ENCODE results near the gene BUD13. TPM values are rescaled to one million over a fixed set of nuclear protein-coding genes. Genes with fewer than 3 reads are reported as not detected.

Gene BUD13
- total RNA-seq, 2 experiments from 2014 or later = 35.0 to 37.7 TPM

DNA sequence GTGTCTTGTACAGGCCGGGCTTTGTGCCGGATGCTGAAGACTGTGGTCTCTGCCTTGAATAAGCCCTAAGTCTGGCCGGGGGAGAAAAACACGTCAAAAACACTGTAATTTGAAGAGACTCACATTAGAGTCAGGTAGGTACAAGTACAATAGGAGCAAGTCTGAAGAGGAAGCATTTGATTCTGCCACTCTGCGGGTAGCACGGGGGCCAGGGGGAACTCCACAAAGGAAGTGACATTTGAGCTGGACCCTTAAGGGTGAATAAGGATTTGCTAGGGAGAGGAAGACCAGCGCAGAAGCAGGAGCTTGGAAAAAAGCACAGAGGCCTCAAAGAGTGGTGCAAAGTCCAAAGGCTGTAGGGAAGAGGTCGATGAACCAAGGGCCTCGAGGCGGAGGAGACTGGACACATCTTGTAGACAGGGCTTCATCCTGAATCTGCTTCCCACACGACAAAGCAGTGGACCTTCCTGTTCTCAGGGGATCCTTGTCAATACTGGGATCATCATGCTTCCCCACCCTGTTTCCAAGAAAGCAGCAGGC, 38.7 kb downstream of the BUD13 start:
- Mint-ChIP-seq H3K4me3 (no peak overlapping the region), H3K36me3 (ENCODE audit: low read depth) (no peaks in the 10 kb centered on the region), H3K27ac (no peak overlapping the region), H3K9me3 (no peaks in the 10 kb centered on the region), H3K4me1 (ENCODE audit: low read depth) (peaks cover 10% of the 10 kb centered on the region), H3K27me3 (ENCODE audit: low read depth) (no peaks in the 10 kb centered on the region)
- DNase-seq = no peak
- intact Hi-C loops (cut with micrococcal nuclease) = loop anchor here (2.0 kb wide), 2 partner anchors 39 to 493 kb away; partner anchors contain the start of gene BUD13
- CTCF ChIA-PET = interaction anchor here (0.6 to 4.8 kb wide), 6 partner anchors 10 to 608 kb away, joined by 3 to 27 read pairs (median 4); partner anchors contain the start of gene APOA1

DNA sequence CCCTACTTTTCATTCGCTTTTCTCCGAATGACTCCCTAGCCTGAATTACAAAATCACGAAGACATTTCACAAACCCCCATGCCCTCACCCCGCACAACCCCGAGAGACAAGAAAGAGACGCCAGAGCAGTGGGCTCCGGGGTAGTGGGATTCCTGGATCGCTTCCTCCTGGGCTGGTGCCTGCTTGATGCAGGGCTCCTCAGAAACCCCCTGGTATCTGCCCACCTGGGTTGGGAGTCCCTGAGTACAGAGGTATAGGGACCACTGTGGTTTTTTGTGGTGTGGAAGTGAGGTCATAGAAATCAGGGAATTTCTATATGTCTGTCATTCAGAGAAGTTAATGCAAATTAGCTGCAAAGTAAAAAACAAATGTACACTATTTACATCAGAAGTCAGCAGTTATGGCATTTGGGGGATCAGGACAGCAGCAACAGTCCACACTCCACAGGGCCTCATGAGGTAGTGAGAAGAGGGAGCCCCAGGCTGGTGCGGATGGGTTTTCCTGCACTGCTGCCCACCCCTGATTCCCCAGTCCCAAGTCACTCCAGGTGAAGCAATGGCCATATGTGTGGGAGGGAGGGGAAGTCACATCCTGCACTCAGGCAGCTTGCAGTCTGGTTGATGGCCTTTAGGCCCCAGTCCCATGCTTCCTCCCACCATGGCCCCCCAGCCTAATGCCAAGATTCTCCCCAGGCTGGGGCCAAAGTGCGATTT, 39.6 kb downstream of the BUD13 start:
- DNase-seq = no peak
- H3K27me3 Mint-ChIP-seq (ENCODE audit: low read depth) = no peaks in the 10 kb centered on the region
- CTCF ChIA-PET = interaction anchor here (0.6 to 4.8 kb wide), 15 partner anchors 8 to 888 kb away, joined by 3 to 27 read pairs (median 4); partner anchors contain the start of gene APOA1
- H3K4me1 Mint-ChIP-seq (ENCODE audit: low read depth) = peaks cover 10% of the 10 kb centered on the region
- no peaks in the 10 kb centered on the region for H3K36me3 Mint-ChIP-seq (ENCODE audit: low read depth)
- no peak overlapping the region for H3K4me3 Mint-ChIP-seq
- no peaks in the 10 kb centered on the region for H3K9me3 Mint-ChIP-seq
- intact Hi-C loops (cut with micrococcal nuclease) = loop anchor here (2.0 kb wide), 2 partner anchors 40 to 494 kb away; partner anchors contain the start of gene BUD13
- H3K27ac Mint-ChIP-seq = no peak overlapping the region

DNA sequence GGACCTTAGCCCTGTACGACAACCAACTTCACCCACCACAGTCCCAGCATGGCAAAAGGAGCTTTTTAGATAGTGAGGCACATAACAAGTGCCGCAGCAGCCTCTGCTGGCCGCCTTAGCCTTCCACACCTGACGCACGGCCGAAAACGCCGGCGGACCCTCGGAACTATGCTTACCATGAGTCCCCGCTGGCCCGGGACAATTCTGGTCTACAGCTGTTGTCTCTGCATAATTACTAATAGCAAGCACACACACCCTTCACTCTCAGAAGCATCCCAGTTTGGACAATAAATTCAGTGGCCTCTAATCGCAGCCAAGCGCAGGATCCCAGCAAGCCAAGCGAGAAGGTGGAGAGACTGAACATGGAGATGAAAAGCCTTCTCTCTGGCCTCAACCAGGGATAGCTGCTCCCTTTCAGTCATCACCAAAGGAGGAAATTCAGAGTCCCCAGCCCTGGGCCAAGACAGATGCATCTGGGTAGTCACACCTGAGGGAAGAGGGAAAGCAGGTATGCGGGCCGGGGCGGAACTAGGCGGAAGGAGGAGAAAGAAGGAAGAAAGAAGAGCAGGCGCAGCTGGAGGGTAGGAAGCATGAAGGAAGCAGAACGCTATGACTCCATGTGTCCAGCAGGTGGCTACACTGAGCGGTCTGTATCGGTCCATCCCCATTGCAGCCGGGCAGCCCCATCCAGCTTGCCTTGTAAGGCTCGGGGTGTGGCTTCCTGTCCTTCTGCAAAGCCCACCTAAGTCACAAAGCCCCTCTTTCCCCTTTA, 40.3 kb downstream of the BUD13 start:
- no peak overlapping the region for H3K4me3 Mint-ChIP-seq

DNA sequence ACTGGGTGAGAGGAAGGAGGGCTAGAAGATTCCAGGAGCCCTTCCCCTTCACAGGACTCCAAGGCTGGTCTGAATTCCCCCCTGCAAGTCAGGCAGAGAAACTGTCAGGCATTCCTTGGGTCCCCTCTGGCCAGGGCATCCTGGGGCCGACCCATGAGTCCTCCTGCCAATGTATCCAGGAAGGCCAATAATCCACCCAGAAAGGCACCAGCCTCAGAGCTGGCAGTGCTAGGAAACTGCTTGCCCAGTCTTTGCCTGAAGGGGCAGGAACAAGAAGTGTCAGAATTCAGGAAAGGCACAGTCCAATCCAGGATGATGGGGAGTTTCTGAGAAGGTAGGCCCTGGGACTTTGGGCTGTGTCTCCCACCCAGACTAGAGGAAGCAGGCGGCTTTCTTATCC, 41.0 kb downstream of the BUD13 start:
- Mint-ChIP-seq H3K27me3 (ENCODE audit: low read depth) (no peaks in the 10 kb centered on the region), H3K4me3 (no peak overlapping the region), H3K27ac (no peak overlapping the region), H3K9me3 (no peaks in the 10 kb centered on the region), H3K4me1 (ENCODE audit: low read depth) (peaks cover 10% of the 10 kb centered on the region), H3K36me3 (ENCODE audit: low read depth) (no peaks in the 10 kb centered on the region)
- intact Hi-C loops (cut with micrococcal nuclease) = loop anchor here (1.0 to 2.0 kb wide), 4 partner anchors 41 to 495 kb away; partner anchors contain the start of gene BUD13
- DNase-seq = no peak
- CTCF ChIA-PET = interaction anchor here (0.9 to 4.8 kb wide), 7 partner anchors 12 to 447 kb away, joined by 3 to 27 read pairs (median 7); partner anchors contain the start of gene APOA1

More for the DNA sequence above, 40.3 kb downstream of the BUD13 start:
- peak; percentile 77 for DNase-seq
- no peaks in the 10 kb centered on the region for H3K27me3 Mint-ChIP-seq (ENCODE audit: low read depth)
- intact Hi-C loops (cut with micrococcal nuclease) = loop anchor here (1.0 to 2.0 kb wide), 4 partner anchors 40 to 494 kb away; partner anchors contain the start of gene BUD13
- H3K36me3 Mint-ChIP-seq (ENCODE audit: low read depth) = no peaks in the 10 kb centered on the region
- no peak overlapping the region for H3K27ac Mint-ChIP-seq
- CTCF ChIA-PET = interaction anchor here (0.6 to 4.8 kb wide), 17 partner anchors 9 to 514 kb away, joined by 3 to 27 read pairs (median 4); partner anchors contain the start of genes APOA1 and APOA5
- no peaks in the 10 kb centered on the region for H3K9me3 Mint-ChIP-seq
- peaks cover 10% of the 10 kb centered on the region for H3K4me1 Mint-ChIP-seq (ENCODE audit: low read depth)

DNA sequence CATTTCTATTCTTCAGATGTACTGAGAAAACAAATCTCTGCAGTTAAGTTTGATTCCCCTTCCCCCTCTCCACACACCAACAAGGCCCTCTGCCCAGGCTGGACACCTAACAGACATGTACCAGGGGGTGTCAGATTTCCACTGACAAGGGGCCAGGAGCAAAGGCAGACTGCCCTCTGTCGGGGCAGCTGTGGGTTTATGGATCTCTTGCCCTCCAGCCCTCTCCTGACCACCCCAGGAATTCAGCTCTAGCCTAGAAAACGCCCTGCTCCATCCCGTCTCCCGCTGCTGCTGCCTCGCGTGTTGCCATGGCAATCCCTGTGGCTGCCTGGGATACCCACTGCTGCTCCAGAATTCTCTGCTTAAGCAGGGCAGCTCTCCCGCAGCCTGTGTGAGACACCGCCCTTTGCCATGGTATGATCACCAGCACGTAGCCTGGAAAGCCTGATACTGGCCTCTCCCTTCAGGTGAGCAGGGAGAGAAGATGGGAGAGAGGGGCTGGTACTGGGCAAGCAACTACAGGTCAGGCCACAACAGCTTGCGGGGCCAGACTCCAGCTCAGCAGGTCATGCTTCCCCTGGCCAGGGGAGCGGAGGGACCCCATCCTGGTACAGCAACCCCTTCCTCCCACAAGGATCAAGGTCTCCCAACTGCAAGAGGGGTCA, 41.6 kb downstream of the BUD13 start:
- Mint-ChIP-seq H3K4me3 (no peak overlapping the region), H3K4me1 (ENCODE audit: low read depth) (peaks cover 10% of the 10 kb centered on the region), H3K27me3 (ENCODE audit: low read depth) (peaks cover 2% of the 10 kb centered on the region), H3K9me3 (no peaks in the 10 kb centered on the region), H3K36me3 (ENCODE audit: low read depth) (no peaks in the 10 kb centered on the region), H3K27ac (no peak overlapping the region)
- no peak for DNase-seq
- CTCF ChIA-PET = interaction anchor here (2.5 kb wide), 1 partner anchor 19 kb away, joined by 8 read pairs; no protein-coding TSS in a partner anchor
- intact Hi-C loops (cut with micrococcal nuclease) = no loop called here

DNA sequence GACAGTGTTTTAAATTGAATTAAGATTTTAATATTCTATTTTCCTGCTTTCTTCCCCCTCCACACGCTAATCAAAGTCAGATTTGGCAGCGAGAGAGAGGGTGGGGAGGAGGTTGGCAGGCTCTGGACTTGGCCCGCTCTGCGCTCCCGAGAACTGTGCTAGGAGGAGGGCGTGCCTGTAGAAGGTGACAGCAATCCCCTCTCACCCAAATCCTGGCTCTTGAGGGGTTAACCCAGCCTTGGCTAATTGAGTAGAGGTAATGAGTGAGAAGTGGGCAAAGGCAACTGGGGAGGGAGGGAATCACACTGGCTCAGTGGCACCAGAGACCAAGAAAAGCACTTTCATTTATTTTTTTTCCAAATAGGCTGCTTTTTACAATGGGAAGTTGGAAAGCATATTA, 42.2 kb downstream of the BUD13 start:
- CTCF ChIA-PET = interaction anchor here (2.5 kb wide), 1 partner anchor 20 kb away, joined by 8 read pairs; no protein-coding TSS in a partner anchor
- no peaks in the 10 kb centered on the region for H3K9me3 Mint-ChIP-seq
- H3K27me3 Mint-ChIP-seq (ENCODE audit: low read depth) = peaks cover 3% of the 10 kb centered on the region
- H3K27ac Mint-ChIP-seq = no peak overlapping the region
- intact Hi-C loops (cut with micrococcal nuclease) = no loop called here
- H3K36me3 Mint-ChIP-seq (ENCODE audit: low read depth) = no peaks in the 10 kb centered on the region
- DNase-seq = no peak
- no peak overlapping the region for H3K4me3 Mint-ChIP-seq
- H3K4me1 Mint-ChIP-seq (ENCODE audit: low read depth) = peaks cover 10% of the 10 kb centered on the region

DNA sequence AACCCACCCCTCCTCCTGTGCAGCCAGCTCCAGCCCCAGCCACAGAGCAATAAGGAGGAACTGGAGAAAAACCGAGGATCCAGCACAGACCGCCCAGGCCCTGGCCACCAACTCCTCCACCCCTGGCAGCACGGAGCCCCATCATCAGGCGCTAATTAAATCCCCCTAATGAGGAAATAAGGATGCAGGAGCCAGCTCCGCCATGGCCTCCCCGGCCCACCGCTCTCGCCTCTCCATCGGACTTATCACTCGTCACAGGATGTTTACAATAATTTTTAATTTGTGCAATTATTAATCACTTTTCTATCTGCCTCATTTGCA, 42.6 kb downstream of the BUD13 start:
- Mint-ChIP-seq H3K27me3 (ENCODE audit: low read depth) (peaks cover 3% of the 10 kb centered on the region), H3K9me3 (no peaks in the 10 kb centered on the region), H3K4me1 (ENCODE audit: low read depth) (peaks cover 10% of the 10 kb centered on the region), H3K27ac (no peak overlapping the region), H3K36me3 (ENCODE audit: low read depth) (no peaks in the 10 kb centered on the region), H3K4me3 (no peak overlapping the region)
- CTCF ChIA-PET = no interaction called here
- intact Hi-C loops (cut with micrococcal nuclease) = no loop called here
- DNase-seq = no peak

DNA sequence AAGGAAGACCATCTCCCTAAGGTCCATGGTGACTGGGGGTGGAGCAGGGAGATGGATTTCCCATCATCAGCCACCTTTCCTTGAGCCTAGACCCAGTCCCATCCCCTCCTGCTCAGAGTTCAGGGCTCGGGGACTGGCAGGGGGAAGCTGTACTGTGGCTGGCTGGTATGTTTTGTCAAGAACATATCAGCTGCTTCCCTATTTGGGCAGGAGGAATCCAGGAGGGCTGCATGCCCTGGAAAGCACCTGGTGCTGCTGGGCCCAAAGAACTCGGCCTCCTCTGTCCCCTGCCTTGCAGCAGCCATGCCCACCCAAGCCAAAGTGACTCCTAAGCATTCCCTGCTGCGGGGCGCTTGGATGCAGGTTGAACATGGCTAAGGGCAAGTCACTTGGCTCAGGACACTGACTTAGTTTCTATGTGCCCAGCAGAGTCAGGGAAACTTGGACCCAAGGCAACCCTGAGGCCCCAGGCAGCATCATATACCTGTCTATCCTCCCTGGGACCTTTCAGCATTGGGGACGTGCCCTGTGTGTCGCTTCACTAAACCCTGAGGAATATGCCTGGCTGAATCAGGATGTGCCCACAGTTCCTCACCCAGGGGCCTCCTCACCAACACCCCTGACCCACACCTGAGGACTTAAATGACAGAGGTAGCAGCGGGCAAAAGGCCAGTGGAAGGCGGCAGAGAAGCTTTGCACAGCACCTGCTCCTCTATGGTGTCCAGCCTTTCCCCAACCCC, 43.1 kb downstream of the BUD13 start:
- H3K27me3 Mint-ChIP-seq (ENCODE audit: low read depth) = peaks cover 3% of the 10 kb centered on the region
- no peaks in the 10 kb centered on the region for H3K9me3 Mint-ChIP-seq
- DNase-seq = no peak
- H3K27ac Mint-ChIP-seq = no peak overlapping the region
- H3K36me3 Mint-ChIP-seq (ENCODE audit: low read depth) = no peaks in the 10 kb centered on the region
- H3K4me3 Mint-ChIP-seq = no peak overlapping the region
- intact Hi-C loops (cut with micrococcal nuclease) = no loop called here
- CTCF ChIA-PET = interaction anchor here (1.6 kb wide), 1 partner anchor 15 kb away, joined by 5 read pairs; no protein-coding TSS in a partner anchor
- H3K4me1 Mint-ChIP-seq (ENCODE audit: low read depth) = peaks cover 10% of the 10 kb centered on the region

DNA sequence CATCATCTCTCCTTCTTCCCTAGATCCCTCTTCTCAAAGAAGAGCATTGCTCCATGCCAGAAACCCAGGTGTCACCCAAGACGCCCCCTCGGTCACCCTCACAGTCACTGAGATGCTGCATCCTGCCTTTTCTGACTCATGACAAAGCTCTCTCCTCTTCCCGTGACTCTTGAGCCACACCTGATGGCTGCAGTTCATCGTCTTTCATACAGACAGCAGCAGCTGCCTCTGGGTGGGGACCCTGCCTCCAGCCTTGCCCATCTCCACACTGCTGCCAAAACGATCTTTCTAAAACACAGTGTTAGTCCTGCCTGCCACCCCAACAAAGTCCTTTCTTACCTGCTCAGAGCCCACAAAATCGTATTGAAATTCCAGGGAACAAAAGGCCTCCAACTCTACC, 44.8 kb downstream of the BUD13 start:
- H3K9me3 Mint-ChIP-seq = no peaks in the 10 kb centered on the region
- peaks cover 3% of the 10 kb centered on the region for H3K27me3 Mint-ChIP-seq (ENCODE audit: low read depth)
- DNase-seq = no peak
- intact Hi-C loops (cut with micrococcal nuclease) = no loop called here
- no peak overlapping the region for H3K27ac Mint-ChIP-seq
- CTCF ChIA-PET = interaction anchor here (1.2 to 1.6 kb wide), 2 partner anchors 16 to 149 kb away, joined by 3 to 5 read pairs; no protein-coding TSS in a partner anchor
- peaks cover 5% of the 10 kb centered on the region for H3K4me1 Mint-ChIP-seq (ENCODE audit: low read depth)
- no peak overlapping the region for H3K4me3 Mint-ChIP-seq
- no peaks in the 10 kb centered on the region for H3K36me3 Mint-ChIP-seq (ENCODE audit: low read depth)

DNA sequence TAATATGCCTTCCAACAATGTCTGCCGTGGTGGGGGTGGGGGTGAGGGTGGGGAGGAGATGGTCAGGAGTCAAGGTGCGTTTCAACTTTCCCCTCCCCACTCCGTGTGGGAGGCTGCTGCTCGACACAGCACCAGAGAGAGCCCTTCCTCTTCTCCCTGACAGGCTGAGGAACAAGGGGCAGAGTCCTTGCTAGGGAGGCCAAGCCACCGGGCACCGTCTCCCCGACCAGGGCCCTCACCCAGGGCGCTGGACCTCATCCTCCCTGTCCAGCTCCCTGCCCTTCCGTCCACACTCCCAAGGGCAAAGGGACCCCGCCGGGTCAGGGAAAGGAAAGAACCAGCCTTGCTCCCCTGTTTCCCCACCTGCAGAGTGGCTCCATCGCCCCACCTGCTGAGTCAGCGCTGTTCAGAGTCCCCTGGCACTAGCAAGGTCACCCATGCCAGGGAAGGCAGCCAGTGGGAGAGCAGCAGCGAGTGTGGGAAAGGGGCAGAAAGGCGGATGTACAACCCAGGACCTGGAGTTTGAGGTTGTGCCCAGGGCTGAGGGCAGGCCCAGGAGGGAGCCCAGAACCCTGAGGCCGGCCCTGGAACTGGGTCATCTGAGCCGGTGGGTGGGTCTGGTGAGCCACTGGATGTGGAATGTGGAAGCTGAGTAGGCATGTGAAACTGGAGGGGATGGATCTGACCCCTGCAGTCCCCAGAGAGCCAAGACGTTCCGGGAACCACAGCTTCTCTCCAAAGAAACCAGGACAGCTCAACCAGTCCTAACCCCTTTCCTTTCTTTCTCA, 47.2 kb downstream of the BUD13 start:
- H3K27me3 Mint-ChIP-seq (ENCODE audit: low read depth) = peaks cover 3% of the 10 kb centered on the region
- H3K27ac Mint-ChIP-seq = no peak overlapping the region
- H3K9me3 Mint-ChIP-seq = no peaks in the 10 kb centered on the region
- DNase-seq = no peak
- CTCF ChIA-PET = interaction anchor here (0.8 kb wide), 1 partner anchor 12 kb away, joined by 3 read pairs; no protein-coding TSS in a partner anchor
- H3K4me3 Mint-ChIP-seq = no peak overlapping the region
- H3K4me1 Mint-ChIP-seq (ENCODE audit: low read depth) = no peaks in the 10 kb centered on the region
- intact Hi-C loops (cut with micrococcal nuclease) = no loop called here
- H3K36me3 Mint-ChIP-seq (ENCODE audit: low read depth) = no peaks in the 10 kb centered on the region

DNA sequence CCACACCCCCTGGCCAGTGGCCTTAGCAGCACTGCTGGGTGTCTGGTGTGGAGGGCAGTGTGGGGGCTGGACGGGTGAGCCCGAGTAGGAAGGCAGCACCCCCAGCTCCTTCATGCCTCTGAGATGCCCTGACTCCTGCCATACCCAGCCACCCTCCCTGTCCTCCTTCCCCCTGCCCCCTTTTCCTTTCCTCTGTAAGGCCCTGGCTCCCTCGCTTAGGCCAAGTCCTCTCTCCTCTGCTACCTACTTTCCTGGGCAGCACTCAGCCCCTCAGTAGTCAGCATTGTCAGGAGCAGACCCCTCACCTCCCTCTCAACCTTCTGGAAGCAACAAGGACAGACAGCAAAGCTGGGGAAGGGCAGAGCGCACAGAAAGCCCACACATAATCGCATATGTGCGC, 48.0 kb downstream of the BUD13 start:
- Mint-ChIP-seq H3K27ac (no peak overlapping the region), H3K4me3 (no peak overlapping the region), H3K4me1 (ENCODE audit: low read depth) (no peaks in the 10 kb centered on the region), H3K36me3 (ENCODE audit: low read depth) (no peaks in the 10 kb centered on the region), H3K9me3 (no peaks in the 10 kb centered on the region), H3K27me3 (ENCODE audit: low read depth) (peaks cover 3% of the 10 kb centered on the region)
- no peak for DNase-seq
- intact Hi-C loops (cut with micrococcal nuclease) = no loop called here
- CTCF ChIA-PET = interaction anchor here (0.8 kb wide), 1 partner anchor 13 kb away, joined by 3 read pairs; no protein-coding TSS in a partner anchor
